Muscle of back (tissue), 11 donors: ENCODE measurements around the gene SCFD2. TPM values are rescaled to one million over a fixed set of nuclear protein-coding genes. Genes with fewer than 3 reads are reported as not detected.
"Not testable (repeated sequence)": the region's sequence is repeated elsewhere in the genome, so short reads cannot be mapped to it uniquely, and the experiment has no call there.

Source experiments
- DNase-seq, 3 donors: peaks; one replicate each; pipeline versions ENCODE4 v3.0.0 to v3.0.0-alpha.2; 2013
- polyA plus RNA-seq, 10 donors: library from polyadenylated mRNA; unstranded; fragments of 120-200 nt; gene quantifications; one replicate each; pipeline ENCODE4 v1.2.1, GENCODE V29; 2013; ENCODE audit not compliant: insufficient read length in 10 of 10

Gene SCFD2
- polyA plus RNA-seq, 10 donors = 9.9 to 13.4 (median 11.3) TPM

- not testable (repeated sequence) for DNase-seq
These were observed 109.9 kb downstream of the SCFD2 start for GRCh38 chr4:53255986-53256385.

GRCh38 chr4:53240573-53240972 lies 125.3 kb downstream of the SCFD2 start:
- DNase-seq = no peak

- not testable (repeated sequence) for DNase-seq
These were observed 127.5 kb downstream of the SCFD2 start for GRCh38 chr4:53238352-53238751.

- not testable (repeated sequence) for DNase-seq
These were observed 128.1 kb downstream of the SCFD2 start for GRCh38 chr4:53237811-53238210.

GRCh38 chr4:53236624-53237023 lies 129.2 kb downstream of the SCFD2 start:
- DNase-seq = not testable (repeated sequence)

- no peak for DNase-seq
These were observed 130.3 kb downstream of the SCFD2 start for GRCh38 chr4:53235547-53235946.

- no peak for DNase-seq
These were observed 131.2 kb downstream of the SCFD2 start for GRCh38 chr4:53234669-53235068.

GRCh38 chr4:53234111-53234510 lies 131.8 kb downstream of the SCFD2 start:
- DNase-seq = peak in 1 of 3 donors; percentile 39

GRCh38 chr4:53233114-53233795 lies 132.6 kb downstream of the SCFD2 start:
- DNase-seq = peak in 1 of 3 donors; percentile 39

- peak in 1 of 3 donors; percentile 58 for DNase-seq
These were observed 133.5 kb downstream of the SCFD2 start for GRCh38 chr4:53232371-53232770.

GRCh38 chr4:53228036-53228435 lies 137.8 kb downstream of the SCFD2 start:
- DNase-seq = no peak

GRCh38 chr4:53227451-53227850 lies 138.4 kb downstream of the SCFD2 start:
- no peak for DNase-seq

- no peak for DNase-seq
These were observed 143.9 kb downstream of the SCFD2 start for GRCh38 chr4:53221832-53222480.

- not testable (repeated sequence) for DNase-seq
These were observed 146.7 kb downstream of the SCFD2 start for GRCh38 chr4:53219148-53219547.

GRCh38 chr4:53208753-53209152 lies 157.1 kb downstream of the SCFD2 start:
- DNase-seq = no peak

- no peak for DNase-seq
These were observed 159.9 kb downstream of the SCFD2 start for GRCh38 chr4:53205970-53206369.

GRCh38 chr4:53199356-53199755 lies 166.5 kb downstream of the SCFD2 start:
- no peak for DNase-seq

- DNase-seq = peak; percentile 64 to 89 (median 76)
These were observed 168.1 kb downstream of the SCFD2 start for GRCh38 chr4:53197772-53198142.

GRCh38 chr4:53196882-53197771 lies 168.7 kb downstream of the SCFD2 start:
- peak; percentile 89 to 94 (median 90) for DNase-seq

- peak; percentile 48 to 73 (median 67) for DNase-seq
These were observed 169.8 kb downstream of the SCFD2 start for GRCh38 chr4:53195815-53196661.

GRCh38 chr4:53194727-53195126 lies 171.1 kb downstream of the SCFD2 start:
- DNase-seq = no peak
